ENCODE data around the gene MCAM. TPM values are rescaled to one million over a fixed set of nuclear protein-coding genes. Genes with fewer than 3 reads are reported as not detected.

MCAM gene
- total RNA-seq, 2 donors from 2014 or later: 356 to 509 TPM

DNA sequence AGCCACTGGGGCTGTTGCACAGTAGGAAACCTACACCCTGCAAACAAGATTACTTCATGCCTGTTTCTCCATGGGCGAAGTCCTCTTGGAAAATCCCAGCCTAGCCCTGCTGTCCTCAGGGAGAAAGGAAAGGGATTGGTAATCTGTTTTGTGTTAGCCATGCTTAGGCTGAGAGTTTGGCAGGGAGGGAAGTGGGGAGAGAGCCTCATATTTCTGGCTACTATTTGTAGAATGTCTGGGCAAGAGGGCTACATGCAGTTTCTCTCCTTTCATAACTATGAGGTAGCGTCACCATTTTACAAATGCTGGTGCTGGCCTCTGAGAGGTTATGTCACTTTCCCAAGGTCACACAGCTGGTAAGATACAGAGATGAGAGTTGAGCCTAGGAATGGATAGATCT is 30.3 kb upstream of the MCAM start:
- Histone ChIP-seq H3K4me1 (no peaks in the 10 kb centered on the region), H3K4me3 (no peak overlapping the region), H3K9me3 (no peaks in the 10 kb centered on the region)

DNA sequence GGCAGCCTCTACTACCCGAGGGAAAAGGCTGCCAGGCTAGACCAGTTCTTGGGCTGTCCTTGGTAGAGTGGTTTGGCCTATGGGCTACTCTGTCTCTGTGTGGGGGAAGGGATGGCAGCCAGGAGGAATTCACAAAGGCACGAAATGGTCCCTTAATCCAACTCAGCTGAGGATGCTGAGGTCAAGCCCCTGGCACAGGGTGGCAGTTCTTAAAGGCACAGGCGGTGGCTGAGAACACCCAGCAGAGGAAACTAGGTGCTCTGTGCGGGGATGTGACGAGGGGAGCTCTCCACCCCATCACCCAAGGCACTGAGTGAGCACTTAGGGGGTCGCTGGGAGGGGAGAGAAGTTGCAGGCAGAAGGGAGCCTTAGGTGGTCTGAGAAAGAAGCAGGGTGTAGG is 29.7 kb upstream of the MCAM start, which contains the start of gene MFRP:
Gene MFRP, minus strand, starts transcription at position 101 of the 400 bp plus-strand sequence. CDS start 192 bp downstream, outside the sequence.
- H3K27ac ChIP-seq: no peak within 1 kb of the TSS
- no peak for TF ChIP-seq CTCF (IDR thresholded peaks at IDR 0.05)

More for the DNA sequence above, 30.3 kb upstream of the MCAM start:
- Histone ChIP-seq H3K27ac (no peak overlapping the region), H3K27me3 (no peaks in the 10 kb centered on the region), H3K36me3 (no peaks in the 10 kb centered on the region)
- no peak for DNase-seq (ENCODE audit: low spot score)
- no peak for TF ChIP-seq CTCF (IDR thresholded peaks at IDR 0.05)

GRCh38 chr11:119345685-119346084 is 28.8 kb upstream of the MCAM start:
- TF ChIP-seq CTCF (IDR thresholded peaks at IDR 0.05): no peak
- no peak overlapping the region for H3K4me3 ChIP-seq
- no peak overlapping the region for H3K27ac ChIP-seq
- H3K9me3 ChIP-seq: no peaks in the 10 kb centered on the region
- H3K4me1 ChIP-seq: peaks cover 0 to 11% of the 10 kb centered on the region in 2 donors
- no peaks in the 10 kb centered on the region for H3K27me3 ChIP-seq
- no peak for DNase-seq (ENCODE audit: low spot score)
- no peaks in the 10 kb centered on the region for H3K36me3 ChIP-seq

More for the DNA sequence above, 29.7 kb upstream of the MCAM start, which contains the start of gene MFRP:
- no peaks in the 10 kb centered on the region for H3K27me3 ChIP-seq
- H3K9me3 ChIP-seq: no peaks in the 10 kb centered on the region
- H3K4me3 ChIP-seq: no peak within 1 kb of the TSS
- no peaks in the 10 kb centered on the region for H3K36me3 ChIP-seq
- DNase-seq (ENCODE audit: low spot score): no peak
- H3K4me1 ChIP-seq: peaks cover 0 to 2% of the 10 kb centered on the region in 2 donors

DNA sequence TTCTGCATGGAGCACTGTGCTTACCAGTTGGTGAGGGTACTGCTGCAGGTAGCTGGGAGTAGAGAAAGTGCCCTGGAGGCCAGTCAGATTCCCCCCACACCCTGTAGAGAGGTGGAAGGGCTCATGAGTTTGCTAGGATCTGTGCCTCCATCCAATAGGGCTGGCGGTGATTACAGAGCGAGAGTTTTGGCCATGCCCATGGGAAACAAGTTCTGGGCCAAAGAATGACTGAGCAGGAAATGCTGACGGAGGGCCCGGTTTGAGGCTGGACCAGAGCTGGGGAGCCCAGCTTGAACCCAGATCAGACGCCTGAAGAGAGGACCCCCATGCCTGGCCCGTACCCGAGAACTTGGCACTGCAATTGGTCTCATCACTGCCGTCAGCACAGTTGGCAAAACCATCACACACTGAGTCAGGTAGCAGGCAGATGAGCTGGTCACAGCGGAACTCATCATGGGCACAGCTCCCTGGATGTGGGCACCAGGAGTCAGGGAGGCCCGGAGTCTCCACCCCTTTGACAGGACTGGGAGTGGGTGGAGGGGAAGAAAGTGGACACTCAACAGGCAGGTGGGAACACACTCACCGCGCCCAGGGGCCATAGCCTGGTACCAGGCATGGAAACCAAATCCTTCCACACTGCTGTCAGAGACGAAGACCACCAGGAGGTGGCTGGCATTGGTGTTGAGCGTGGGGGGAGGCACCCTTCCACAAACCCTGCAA is 27.5 kb upstream of the MCAM start:
- H3K4me1 ChIP-seq: peaks cover 0 to 24% of the 10 kb centered on the region in 2 donors
- H3K4me3 ChIP-seq: no peak overlapping the region
- TF ChIP-seq CTCF (IDR thresholded peaks at IDR 0.05): no peak
- no peaks in the 10 kb centered on the region for H3K36me3 ChIP-seq
- no peaks in the 10 kb centered on the region for H3K9me3 ChIP-seq
- no peaks in the 10 kb centered on the region for H3K27me3 ChIP-seq
- no peak for DNase-seq (ENCODE audit: low spot score)
- H3K27ac ChIP-seq: no peak overlapping the region

DNA sequence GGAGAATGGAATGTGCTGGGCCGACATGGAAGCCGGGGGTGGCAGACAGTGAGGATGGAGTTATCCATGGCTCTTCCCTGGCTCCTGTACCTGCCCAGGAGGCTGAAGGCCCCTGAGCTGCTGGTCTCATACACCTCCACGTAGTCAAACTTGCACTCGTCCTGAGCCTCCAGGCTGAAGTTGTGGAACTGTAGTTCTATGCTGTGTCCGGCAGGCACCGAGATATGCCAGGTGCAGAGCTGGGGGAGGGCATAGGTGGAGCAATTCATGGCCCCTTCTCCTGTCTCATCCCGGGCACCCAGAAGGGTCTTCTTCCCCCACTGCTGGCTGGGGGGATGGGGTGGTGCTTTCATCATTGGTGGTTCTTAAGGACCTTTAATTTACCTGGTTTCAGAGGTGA is 26.8 kb upstream of the MCAM start:
- no peaks in the 10 kb centered on the region for H3K9me3 ChIP-seq
- H3K4me1 ChIP-seq: peaks cover 0 to 31% of the 10 kb centered on the region in 2 donors
- H3K4me3 ChIP-seq: no peak overlapping the region
- DNase-seq (ENCODE audit: low spot score): no peak
- no peaks in the 10 kb centered on the region for H3K27me3 ChIP-seq
- H3K27ac ChIP-seq: no peak overlapping the region
- no peak for TF ChIP-seq CTCF (IDR thresholded peaks at IDR 0.05)
- no peaks in the 10 kb centered on the region for H3K36me3 ChIP-seq

Data from right atrium auricular region (tissue), 2 donors.